CD4-positive, alpha-beta T cell treated with Interleukin-2 at 100 ng/mL for 4 hours (primary cell): ENCODE results near the gene FOXE3.

Source experiments
- DNase-seq: peaks from one replicate; pipeline ENCODE4 v3.0.0-alpha.2; 2020; ENCODE audit warnings: low spot score

Gene FOXE3

DNA sequence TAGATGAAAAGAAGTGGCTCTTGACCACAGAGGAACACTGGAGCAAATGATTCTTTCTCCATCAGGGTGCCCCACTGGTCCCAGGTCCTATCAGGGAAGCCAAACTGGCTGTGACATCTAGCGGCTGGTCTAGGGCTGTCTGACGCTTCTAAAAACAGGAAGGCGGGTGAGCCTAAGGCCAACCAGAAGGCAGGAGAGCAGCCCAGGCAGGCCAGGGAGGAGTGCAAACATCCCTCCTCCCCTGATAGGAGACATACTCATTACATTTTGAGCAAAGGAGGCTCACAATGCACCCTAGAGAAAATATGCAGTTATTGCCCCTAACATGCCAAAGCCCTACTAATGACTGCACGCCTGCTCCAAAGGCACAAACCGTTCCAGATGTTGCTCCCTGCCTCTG lies 10.4 kb upstream of the FOXE3 start:
- no peak for DNase-seq

DNA sequence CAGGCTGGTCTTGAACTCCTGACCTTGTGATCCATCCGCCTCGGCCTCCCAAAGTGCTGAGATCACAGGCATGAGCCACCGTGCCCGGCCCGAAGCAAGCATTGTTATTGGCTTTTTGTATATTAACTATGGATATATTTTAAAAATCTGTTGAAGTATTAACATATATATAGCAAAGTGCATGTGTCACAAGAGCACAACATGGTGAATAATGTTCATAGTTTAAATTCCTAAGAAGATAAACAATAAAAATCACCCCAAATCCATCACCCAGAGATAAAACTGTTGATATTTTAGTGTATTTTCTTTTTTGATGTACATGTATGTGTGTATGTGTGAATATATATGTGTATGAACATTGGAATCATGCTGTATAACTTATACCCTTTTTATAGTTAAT lies 9.1 kb upstream of the FOXE3 start:
- DNase-seq: no peak

DNA sequence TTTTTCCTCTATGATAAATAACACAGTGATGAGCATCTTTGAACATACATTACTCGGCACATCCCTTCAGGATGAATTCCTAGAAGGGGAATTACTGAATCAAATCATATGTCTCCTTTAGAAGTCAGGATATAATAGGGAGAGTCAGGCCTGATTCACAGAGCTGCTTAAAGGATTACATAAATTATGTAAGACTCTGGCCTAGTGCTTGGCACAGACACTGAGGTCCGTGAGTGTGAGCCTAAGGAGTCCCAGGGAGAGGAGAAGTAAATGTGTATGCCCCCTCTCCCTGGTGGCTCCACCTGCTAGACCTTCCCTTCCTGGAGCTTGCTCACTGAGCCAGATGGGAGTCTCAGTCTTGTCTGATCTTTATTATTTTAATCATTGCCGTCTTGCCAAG lies 8.6 kb upstream of the FOXE3 start:
- DNase-seq: no peak

DNA sequence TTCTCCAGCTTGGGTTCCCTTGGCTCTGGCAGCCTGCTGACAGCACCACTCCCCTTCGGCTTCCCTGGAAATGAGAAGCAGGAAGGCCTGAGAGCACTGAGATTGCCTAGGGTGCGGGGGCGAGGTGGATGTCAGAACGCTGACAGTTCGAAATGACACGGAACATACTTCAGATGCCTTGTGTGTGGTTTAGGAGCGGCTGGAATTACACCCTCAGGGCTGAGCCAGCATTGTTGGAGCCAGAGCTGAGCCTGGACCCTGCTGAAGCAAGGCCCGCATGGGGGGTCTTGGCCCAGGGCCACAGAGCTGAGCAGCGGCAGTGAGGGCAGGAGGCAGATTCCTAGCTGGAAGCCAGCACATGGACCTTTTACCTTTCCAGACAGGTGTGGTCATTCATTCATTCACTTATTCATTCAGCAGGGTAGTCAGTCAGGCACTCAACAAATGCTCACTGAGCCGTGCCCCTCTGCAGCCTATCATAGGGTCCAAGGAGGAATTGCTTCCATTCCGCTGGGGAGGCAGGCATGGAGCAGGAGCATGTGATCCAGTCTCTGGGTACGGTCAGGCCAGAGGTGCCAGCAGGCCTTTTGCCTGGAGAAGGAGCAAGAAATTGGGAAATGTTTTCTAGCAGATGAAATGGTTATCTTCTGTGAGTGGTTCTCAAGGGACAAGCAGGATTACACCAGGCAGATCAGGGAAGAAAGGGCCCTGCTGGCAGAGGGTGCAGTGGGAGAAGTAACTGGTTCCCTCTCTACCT lies 6.6 kb upstream of the FOXE3 start:
- DNase-seq: no peak

DNA sequence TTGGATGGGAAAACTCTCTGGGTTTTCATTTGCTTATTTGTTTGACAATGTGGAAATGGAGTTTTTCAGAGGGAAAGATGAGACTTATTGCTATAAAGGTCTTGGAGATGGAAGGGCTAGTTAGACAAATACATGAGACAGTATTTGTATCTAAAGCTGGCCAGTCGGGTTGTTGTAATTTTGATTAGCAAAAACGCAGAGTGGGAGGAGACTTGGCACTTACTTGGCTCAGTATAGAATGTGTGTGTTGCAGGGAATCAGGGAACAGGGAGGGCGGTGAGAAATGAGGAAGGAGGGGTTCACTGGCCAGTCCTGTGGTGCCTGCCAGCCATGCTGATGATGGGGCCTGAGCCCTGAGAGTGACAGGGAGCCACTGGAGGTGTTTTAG lies 6.0 kb upstream of the FOXE3 start:
- no peak for DNase-seq

- no peak for DNase-seq
Observed at GRCh38 chr1:47411436-47411835, 4.6 kb upstream of the FOXE3 start.

DNA sequence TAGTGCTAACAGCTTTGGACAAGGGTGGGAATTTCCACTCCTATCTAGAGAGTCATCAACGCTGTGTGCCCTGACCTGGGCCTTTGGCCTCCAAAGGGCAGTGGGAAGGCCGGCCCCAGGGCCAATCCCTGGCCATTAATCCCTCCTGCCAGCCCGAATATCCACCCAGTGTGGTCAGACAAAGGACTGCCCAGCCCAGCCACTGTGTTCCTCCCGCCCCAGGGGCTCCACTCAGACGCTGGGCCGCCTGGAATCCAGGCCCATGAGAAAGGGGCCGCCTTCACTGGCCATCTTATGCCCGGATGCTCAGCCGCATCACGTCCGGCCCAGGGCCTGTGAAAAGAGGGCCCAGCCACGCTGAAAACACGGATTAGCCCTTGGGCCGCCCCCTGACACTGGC lies 3.6 kb upstream of the FOXE3 start:
- DNase-seq: no peak

GRCh38 chr1:47416319-47417169 lies 459 bp downstream of the FOXE3 start:
- no peak for DNase-seq

DNA sequence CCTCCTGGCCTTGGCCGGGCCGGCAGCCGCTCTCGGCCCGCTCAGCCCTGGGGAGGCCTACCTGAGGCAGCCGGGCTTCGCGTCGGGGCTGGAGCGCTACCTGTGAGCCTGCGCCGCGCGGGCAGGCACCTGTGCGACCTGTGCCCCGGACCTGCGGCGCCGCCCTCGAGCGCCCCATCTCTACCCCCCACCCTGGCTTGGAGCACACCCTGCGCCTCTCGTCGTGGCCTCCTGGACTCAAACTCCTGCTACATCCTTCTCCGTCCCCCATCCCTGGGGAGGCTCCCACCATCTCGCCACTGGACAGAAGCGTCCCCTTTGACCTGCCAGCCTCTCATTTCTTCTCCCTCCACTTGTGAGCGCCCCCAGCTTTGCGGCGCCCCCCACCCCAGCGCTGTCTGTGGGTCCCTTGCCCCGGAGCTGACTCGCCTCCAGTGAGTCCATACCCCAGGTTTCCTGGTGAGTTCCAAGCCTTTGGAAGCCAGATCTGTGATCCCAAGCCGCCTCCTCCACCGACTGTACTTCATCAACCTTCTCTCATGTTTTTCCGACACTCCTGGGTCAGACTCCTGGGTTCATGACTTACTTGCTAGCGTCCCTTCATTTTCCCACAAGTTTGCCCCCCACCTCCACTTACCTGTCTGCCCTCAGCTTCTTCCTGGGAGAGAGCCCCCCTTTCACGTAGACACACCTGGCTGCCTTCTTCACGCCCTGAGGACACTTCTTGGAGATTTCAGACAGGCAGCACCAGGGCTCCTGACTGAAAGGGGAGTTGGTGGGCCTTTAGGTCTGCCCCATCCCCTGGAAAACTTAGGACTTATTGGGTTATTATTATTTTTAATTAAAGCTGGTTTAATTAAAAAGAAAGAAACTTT lies 1.3 kb downstream of the FOXE3 start:
- DNase-seq: no peak

- DNase-seq: no peak
Observed at GRCh38 chr1:47418122-47418521, 2.0 kb downstream of the FOXE3 start.

GRCh38 chr1:47418681-47419325 lies 2.7 kb downstream of the FOXE3 start:
- no peak for DNase-seq

GRCh38 chr1:47420547-47420946 lies 4.5 kb downstream of the FOXE3 start:
- DNase-seq: no peak

- no peak for DNase-seq
Observed at GRCh38 chr1:47423872-47424271, 7.8 kb downstream of the FOXE3 start.

- DNase-seq: peak; percentile 19
Observed at GRCh38 chr1:47424336-47424982, 8.4 kb downstream of the FOXE3 start.

- no peak for DNase-seq
Observed at GRCh38 chr1:47431534-47431933, 15.4 kb downstream of the FOXE3 start.

GRCh38 chr1:47432071-47433036 lies 16.3 kb downstream of the FOXE3 start:
- DNase-seq: peak; percentile 57

GRCh38 chr1:47433037-47433421 lies 16.9 kb downstream of the FOXE3 start:
- no peak for DNase-seq

- DNase-seq: no peak
Observed at GRCh38 chr1:47433477-47434050, 17.5 kb downstream of the FOXE3 start.

GRCh38 chr1:47434051-47434842 lies 18.2 kb downstream of the FOXE3 start:
- no peak for DNase-seq
